Transverse colon (tissue), 4 donors: ENCODE measurements around the gene SNRNP48. TPM values are rescaled to one million over a fixed set of nuclear protein-coding genes. Genes with fewer than 3 reads are reported as not detected.

ENCODE experiments used
- DNase-seq: peaks from one replicate; pipeline ENCODE4 v3.0.0-alpha.2; 2019
- H3K27ac ChIP-seq, 4 donors: fragments of 200-600 bp; sonication (generic); 2 replicates each; pipeline ENCODE4 v1.5.1; 2016 to 2018; ENCODE audit warnings: inconsistent platforms in 4 of 4
- H3K27me3 ChIP-seq: fragments of 200-600 bp; sonication (generic); 2 replicates; pipeline ENCODE4 v1.5.1; 2017; ENCODE audit warnings: inconsistent platforms
- H3K36me3 ChIP-seq, 4 donors: fragments of 200-600 bp; sonication (generic); 2 replicates each; pipeline ENCODE4 v1.5.1; 2017 to 2019; ENCODE audit warnings: inconsistent platforms in 4 of 4
- H3K4me1 ChIP-seq, 4 donors: fragments of 200-600 bp; sonication (generic); 2 replicates each; pipeline ENCODE4 v1.5.1; 2017 to 2020; ENCODE audit warnings: inconsistent platforms in 4 of 4
- H3K4me3 ChIP-seq, 4 donors: fragments of 200-600 bp; sonication (generic); 1 replicate in 1 of 4; 2 replicates in 3 of 4; pipeline versions ENCODE4 v1.5.1 to v1.6.1; 2017 to 2019; ENCODE audit warnings: inconsistent platforms in 4 of 4
- H3K9me3 ChIP-seq, 2 donors: fragments of 200-600 bp; sonication (generic); 2 replicates each; pipeline ENCODE4 v1.5.1; 2017 to 2019; ENCODE audit warnings: inconsistent platforms in 2 of 2
- EP300 ChIP-seq: sonication (generic); formaldehyde crosslinking; IDR thresholded peaks from one replicate; pipeline ENCODE4 v1.6.1; 2017; ENCODE audit warnings: antibody characterized with exemption, low read depth
- POLR2A ChIP-seq: fragments of 450-650 bp; IDR thresholded peaks from one replicate; pipeline ENCODE4 v1.6.1; 2016; ENCODE audit warnings: antibody characterized with exemption, mild to moderate bottlenecking, moderate library complexity
- POLR2AphosphoS5 ChIP-seq, 3 donors: sonication (generic); formaldehyde crosslinking; IDR thresholded peaks; one replicate each; pipeline ENCODE4 v1.6.1; 2016; ENCODE audit warnings: antibody characterized with exemption in 3 of 3
- WGBS, 2 donors: methylation state at CpG; one replicate each; pipeline ENCODE4 v1.1.5; 2018; ENCODE audit warnings: low coverage in 1 of 2; 5-methylcytosine and 5-hydroxymethylcytosine counted together
- in situ Hi-C, 4 donors: fragments of 200-750 bp; cut with MboI; loops; one replicate each; pipeline versions ENCODE4 v1.15.0 to v1.15.1; 2017; ENCODE audit warnings: low sequenced_read_pairs in 3 of 4, low pct_ligation_motif_present in 1 of 4, low pct_unique_long_range_greater_than_20kb in 1 of 4
- intact Hi-C: fragments of 100-400 bp; cut with DNase I; formaldehyde crosslinking; loops from one replicate; pipeline ENCODE4 v1.15.1; 2023; ENCODE audit warnings: low total_unique reads
- total RNA-seq, 4 donors: library from RNA; depleted of rRNA; stranded (reverse); fragments of >200 nt; gene quantifications; one replicate each; pipeline ENCODE4 v1.1.0, GENCODE V29; 2016
- TF ChIP-seq, protein P1 (sequence below), 5 experiments: fragments of 200-600 bp in 3 of 5; fragments of 450-650 bp in 2 of 5; sonication (generic) in 3 of 5; IDR thresholded peaks; 1 replicate in 2 of 5; 2 replicates in 3 of 5; pipeline ENCODE4 v1.5.1; 2016 to 2017; ENCODE audit warnings: antibody characterized with exemption in 5 of 5, inconsistent platforms in 3 of 5, mild to moderate bottlenecking in 2 of 5, moderate library complexity in 1 of 5

Gene SNRNP48
- total RNA-seq, 4 donors from 2014 or later = 7.9 to 31.8 (median 16.6) TPM

DNA sequence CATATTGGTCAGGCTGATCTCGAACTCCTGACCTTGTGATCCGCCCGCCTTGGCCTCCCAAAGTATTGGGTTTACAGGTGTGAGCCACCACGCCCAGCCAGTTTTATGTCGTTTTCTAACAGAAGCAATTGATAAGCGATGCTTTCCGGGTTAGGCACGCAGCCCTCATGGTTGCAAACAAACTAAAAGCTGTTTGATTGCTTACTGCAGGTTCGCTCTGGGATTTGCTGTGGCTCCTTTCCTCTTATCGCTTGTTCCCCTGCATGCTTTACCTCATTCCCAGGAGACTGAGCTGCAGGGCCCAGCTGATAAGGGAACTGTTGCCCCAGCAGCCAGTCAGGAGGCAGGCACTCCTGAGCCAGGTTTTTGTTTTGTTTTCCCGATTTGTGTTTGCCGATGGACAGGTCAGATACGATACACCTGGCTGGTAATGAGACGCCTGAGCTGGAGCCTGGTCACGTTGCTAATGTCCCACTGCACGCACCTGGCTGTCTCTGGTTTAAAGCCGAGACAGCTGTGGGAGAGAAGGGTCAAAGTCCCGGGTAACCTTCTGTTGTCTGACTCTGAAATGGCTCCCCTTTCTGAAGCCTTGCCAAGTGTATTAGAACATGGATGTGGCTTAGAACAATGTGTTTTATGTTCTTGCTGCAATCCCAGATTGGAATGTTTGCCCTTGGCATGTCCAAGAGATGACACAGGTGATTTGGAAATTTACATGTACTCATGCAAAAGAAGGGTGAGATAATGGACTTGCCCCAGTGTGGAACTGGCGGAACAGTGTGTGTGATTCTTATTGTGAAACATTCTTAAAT is 28.6 kb upstream of the SNRNP48 start:
- Histone ChIP-seq H3K4me1 (peaks cover 0 to 29% (median 3%) of the 10 kb centered on the region in 4 donors), H3K4me3 (peak overlapping the region in 1 of 4 donors; percentile 10), H3K27ac (peak overlapping the region; percentile 71 to 80 (median 75)), H3K36me3 (peaks cover 0 to 18% (median 6%) of the 10 kb centered on the region in 4 donors), H3K27me3 (no peaks in the 10 kb centered on the region), H3K9me3 (no peaks in the 10 kb centered on the region)
- intact Hi-C loops (no loop called here), in situ Hi-C loops (no loop called here)
- 41 to 48% methylated on average over 6 to 19 of the region's 19 CpGs for WGBS, 2 donors
- TF ChIP-seq EP300 (peak; percentile 70), POLR2A (peak; percentile 22), POLR2AphosphoS5 (IDR thresholded peaks at IDR 0.05) (peak; percentile 12 to 82 (median 76))
- TF ChIP-seq, protein P1, sequence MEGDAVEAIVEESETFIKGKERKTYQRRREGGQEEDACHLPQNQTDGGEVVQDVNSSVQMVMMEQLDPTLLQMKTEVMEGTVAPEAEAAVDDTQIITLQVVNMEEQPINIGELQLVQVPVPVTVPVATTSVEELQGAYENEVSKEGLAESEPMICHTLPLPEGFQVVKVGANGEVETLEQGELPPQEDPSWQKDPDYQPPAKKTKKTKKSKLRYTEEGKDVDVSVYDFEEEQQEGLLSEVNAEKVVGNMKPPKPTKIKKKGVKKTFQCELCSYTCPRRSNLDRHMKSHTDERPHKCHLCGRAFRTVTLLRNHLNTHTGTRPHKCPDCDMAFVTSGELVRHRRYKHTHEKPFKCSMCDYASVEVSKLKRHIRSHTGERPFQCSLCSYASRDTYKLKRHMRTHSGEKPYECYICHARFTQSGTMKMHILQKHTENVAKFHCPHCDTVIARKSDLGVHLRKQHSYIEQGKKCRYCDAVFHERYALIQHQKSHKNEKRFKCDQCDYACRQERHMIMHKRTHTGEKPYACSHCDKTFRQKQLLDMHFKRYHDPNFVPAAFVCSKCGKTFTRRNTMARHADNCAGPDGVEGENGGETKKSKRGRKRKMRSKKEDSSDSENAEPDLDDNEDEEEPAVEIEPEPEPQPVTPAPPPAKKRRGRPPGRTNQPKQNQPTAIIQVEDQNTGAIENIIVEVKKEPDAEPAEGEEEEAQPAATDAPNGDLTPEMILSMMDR (IDR thresholded peaks at IDR 0.05) = no peak
- peak; percentile 83 for DNase-seq

DNA sequence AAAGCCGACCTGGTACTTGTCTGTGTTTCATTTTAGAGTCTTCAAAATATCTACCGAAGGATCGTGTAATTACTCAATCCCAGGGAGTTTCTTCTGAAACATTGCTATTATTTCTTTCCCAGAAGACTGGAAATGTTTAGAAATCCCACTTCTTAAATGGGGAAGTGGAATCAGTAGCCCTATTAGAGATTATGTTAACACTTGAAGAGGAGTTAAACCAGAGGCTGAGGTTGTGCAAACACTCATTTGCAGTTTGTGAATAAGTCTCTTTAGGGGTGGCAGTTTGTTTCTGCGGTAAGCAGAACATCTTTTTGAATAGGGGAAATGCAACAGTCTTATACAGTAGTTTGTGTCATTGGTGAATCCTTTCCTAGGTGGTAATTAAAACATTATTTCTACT is 27.2 kb upstream of the SNRNP48 start:
- DNase-seq = no peak
- TF ChIP-seq POLR2AphosphoS5 (IDR thresholded peaks at IDR 0.05) (no peak), EP300 (no peak), POLR2A (no peak)
- TF ChIP-seq, protein P1 (IDR thresholded peaks at IDR 0.05) = no peak
- H3K4me1 ChIP-seq = peaks cover 0 to 29% (median 3%) of the 10 kb centered on the region in 4 donors
- intact Hi-C loops = no loop called here
- H3K9me3 ChIP-seq = no peaks in the 10 kb centered on the region
- no peaks in the 10 kb centered on the region for H3K27me3 ChIP-seq
- no peak overlapping the region for H3K4me3 ChIP-seq
- WGBS, 2 donors = 75 to 83% methylated on average over 4 of the region's 4 CpGs
- peaks cover 0 to 16% (median 6%) of the 10 kb centered on the region in 4 donors for H3K36me3 ChIP-seq
- H3K27ac ChIP-seq = no peak overlapping the region
- in situ Hi-C loops = no loop called here

- H3K27me3 ChIP-seq = no peaks in the 10 kb centered on the region
- no peak overlapping the region for H3K4me3 ChIP-seq
- H3K4me1 ChIP-seq = peaks cover 0 to 7% (median 0%) of the 10 kb centered on the region in 4 donors
- WGBS, 2 donors = 93 to 100% methylated on average over 2 of the region's 2 CpGs
- TF ChIP-seq, protein P1 (IDR thresholded peaks at IDR 0.05) = no peak
- TF ChIP-seq POLR2AphosphoS5 (IDR thresholded peaks at IDR 0.05) (no peak), EP300 (no peak), POLR2A (no peak)
- in situ Hi-C loops = no loop called here
- no peak overlapping the region for H3K27ac ChIP-seq
- no peaks in the 10 kb centered on the region for H3K9me3 ChIP-seq
- intact Hi-C loops = no loop called here
- DNase-seq = no peak
- H3K36me3 ChIP-seq = peaks cover 0 to 27% (median 12%) of the 10 kb centered on the region in 4 donors
Observed at GRCh38 chr6:7566107-7566506, 23.9 kb upstream of the SNRNP48 start.

DNA sequence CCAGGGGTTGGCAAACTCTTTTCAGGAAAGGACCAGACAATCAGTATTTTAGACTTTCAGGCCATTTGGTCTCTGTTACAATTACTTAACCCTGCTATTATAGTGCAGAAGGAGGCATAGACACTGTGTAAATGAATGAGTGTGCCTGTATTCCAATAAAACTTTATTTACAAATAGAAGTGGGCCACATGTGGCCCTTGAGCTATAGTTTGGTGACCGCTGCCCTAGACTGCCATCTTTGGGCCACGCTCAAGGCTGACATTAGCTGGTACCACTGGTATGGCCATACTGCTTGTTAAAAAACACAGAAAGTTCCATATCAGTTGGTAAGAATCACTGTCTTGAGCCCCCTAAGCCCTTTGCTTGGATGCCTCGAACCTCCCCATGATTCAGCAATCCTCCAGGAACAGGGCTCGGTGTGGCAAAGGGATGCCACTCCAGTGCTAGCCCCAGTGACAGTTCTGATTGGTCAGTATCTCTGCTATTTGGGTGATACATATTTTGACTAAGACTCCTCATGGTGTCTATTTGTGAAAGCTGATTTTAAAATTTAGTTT is 23.3 kb upstream of the SNRNP48 start:
- no peak overlapping the region for H3K4me3 ChIP-seq
- H3K27ac ChIP-seq = no peak overlapping the region
- no peaks in the 10 kb centered on the region for H3K9me3 ChIP-seq
- peaks cover 0 to 7% (median 0%) of the 10 kb centered on the region in 4 donors for H3K4me1 ChIP-seq
- intact Hi-C loops = no loop called here
- WGBS, 2 donors = 83% methylated on average over 4 of the region's 4 CpGs; no CpG with 5 or more reads in 1 of the 2 donors
- in situ Hi-C loops = no loop called here
- peaks cover 0 to 27% (median 12%) of the 10 kb centered on the region in 4 donors for H3K36me3 ChIP-seq
- TF ChIP-seq EP300 (no peak), POLR2AphosphoS5 (IDR thresholded peaks at IDR 0.05) (no peak), POLR2A (no peak)
- TF ChIP-seq, protein P1 (IDR thresholded peaks at IDR 0.05) = no peak
- no peak for DNase-seq
- H3K27me3 ChIP-seq = no peaks in the 10 kb centered on the region
